Hepatocyte (in vitro differentiated cells): Measurements from ENCODE around the gene RYR3. TPM values are rescaled to one million over a fixed set of nuclear protein-coding genes. Genes with fewer than 3 reads are reported as not detected.

Source experiments
- DNase-seq: peaks from one replicate; pipeline ENCODE4 v3.0.0-alpha.2; 2016; ENCODE audit warnings: low spot score
- H2AFZ ChIP-seq: fragments of 200-600 bp; sonication (generic); 2 replicates; pipeline ENCODE4 v1.6.0; 2016; ENCODE audit warnings: antibody characterized with exemption, mild to moderate bottlenecking
- H3K27ac ChIP-seq: fragments of 200-600 bp; sonication (generic); 2 replicates; pipeline ENCODE4 v1.5.1; 2016; ENCODE audit warnings: mild to moderate bottlenecking
- H3K27me3 ChIP-seq: fragments of 200-600 bp; sonication (generic); 2 replicates; pipeline ENCODE4 v1.6.1; 2016
- H3K36me3 ChIP-seq: fragments of 200-600 bp; sonication (generic); replicated peaks from 2 replicates; pipeline ENCODE4 v1.5.1; 2016; ENCODE audit warnings: low read depth; ENCODE audit not compliant: insufficient read depth
- H3K4me1 ChIP-seq: fragments of 200-600 bp; sonication (generic); 2 replicates; pipeline ENCODE4 v1.5.1; 2016; ENCODE audit warnings: mild to moderate bottlenecking, moderate library complexity; ENCODE audit not compliant: insufficient read depth
- H3K4me2 ChIP-seq: fragments of 200-600 bp; sonication (generic); 2 replicates; pipeline ENCODE4 v1.6.0; 2016
- H3K4me3 ChIP-seq: fragments of 200-600 bp; sonication (generic); 2 replicates; pipeline ENCODE4 v1.5.1; 2016; ENCODE audit warnings: mild to moderate bottlenecking
- H3K79me2 ChIP-seq: fragments of 200-600 bp; sonication (generic); 2 replicates; pipeline ENCODE4 v1.6.0; 2017; ENCODE audit warnings: mild to moderate bottlenecking
- H3K9me2 ChIP-seq: fragments of 200-600 bp; sonication (generic); replicated peaks from 2 replicates; pipeline ENCODE4 v1.6.0; 2017; ENCODE audit warnings: mild to moderate bottlenecking; ENCODE audit not compliant: insufficient read depth
- H3K9me3 ChIP-seq: fragments of 200-600 bp; sonication (generic); 2 replicates; pipeline ENCODE4 v1.5.1; 2016; ENCODE audit warnings: low read depth, mild to moderate bottlenecking
- H4K20me1 ChIP-seq: fragments of 200-600 bp; sonication (generic); 2 replicates; pipeline ENCODE4 v1.6.0; 2016; ENCODE audit warnings: mild to moderate bottlenecking; ENCODE audit not compliant: insufficient read depth, poor library complexity, severe bottlenecking
- CTCF ChIP-seq: fragments of 200-600 bp; sonication (generic); IDR thresholded peaks from 2 replicates; pipeline ENCODE4 v1.5.1; 2016; ENCODE audit warnings: antibody characterized with exemption, mild to moderate bottlenecking; ENCODE audit not compliant: poor library complexity
- EZH2 ChIP-seq: fragments of 200-600 bp; sonication (generic); IDR thresholded peaks from 2 replicates; pipeline ENCODE4 v1.6.1; 2016; ENCODE audit warnings: antibody characterized with exemption, mild to moderate bottlenecking, borderline replicate concordance
- EZH2phosphoT487 ChIP-seq: fragments of 200-600 bp; sonication (generic); IDR thresholded peaks from one replicate; pipeline ENCODE4 v1.6.1; 2018; ENCODE audit warnings: antibody characterized with exemption, mild to moderate bottlenecking, low read depth, moderate library complexity; ENCODE audit not compliant: unreplicated experiment, severe bottlenecking
- WGBS: methylation state at CpG from one replicate; pipeline ENCODE4 v1.1.6; 2016; ENCODE audit warnings: low lambda C conversion rate; ENCODE audit errors: missing lambda C conversion rate; 5-methylcytosine and 5-hydroxymethylcytosine counted together
- polyA plus RNA-seq: library from polyadenylated mRNA; unstranded; fragments of >200 nt; fragmentation: Nextera tagmentation; extraction: Ambion mirVana; gene quantifications from 2 replicates; pipeline ENCODE4 v1.2.1, GENCODE V29; 2016
- total RNA-seq: library from RNA; depleted of rRNA; stranded (reverse); fragments of >200 nt; gene quantifications from 2 replicates; pipeline ENCODE4 v1.2.3, GENCODE V29; 2014

Gene RYR3
- total and polyA plus RNA-seq, 2 experiments from 2014 or later = 0.36 to 0.37 TPM

- no peaks in the 10 kb centered on the region for H3K79me2 ChIP-seq
- no peaks in the 10 kb centered on the region for H3K27me3 ChIP-seq
- no peak for DNase-seq
- TF ChIP-seq EZH2phosphoT487 = no peak
- no peak for TF ChIP-seq EZH2
- no peak for TF ChIP-seq CTCF
- no peaks in the 10 kb centered on the region for H3K4me1 ChIP-seq
- H3K9me2 ChIP-seq = no peaks in the 10 kb centered on the region
- no peak overlapping the region for H3K4me3 ChIP-seq
- 90% methylated on average over 9 of the region's 9 CpGs for WGBS
- H3K9me3 ChIP-seq = no peaks in the 10 kb centered on the region
- no peaks in the 10 kb centered on the region for H3K36me3 ChIP-seq
- no peak overlapping the region for H2AFZ ChIP-seq
- H3K27ac ChIP-seq = no peak overlapping the region
- H3K4me2 ChIP-seq = no peak overlapping the region
- H4K20me1 ChIP-seq = no peaks in the 10 kb centered on the region
These were observed 338.6 kb downstream of the RYR3 start for GRCh38 chr15:33649217-33649933.

GRCh38 chr15:33654860-33655259 lies 344.1 kb downstream of the RYR3 start:
- 71% methylated on average over 3 of the region's 3 CpGs for WGBS
- no peak for TF ChIP-seq EZH2

GRCh38 chr15:33655488-33655887 lies 344.7 kb downstream of the RYR3 start:
- Histone ChIP-seq H3K4me1 (no peaks in the 10 kb centered on the region), H3K27me3 (no peaks in the 10 kb centered on the region), H3K9me3 (no peaks in the 10 kb centered on the region), H3K79me2 (no peaks in the 10 kb centered on the region), H3K36me3 (no peaks in the 10 kb centered on the region), H3K4me2 (no peak overlapping the region), H3K4me3 (no peak overlapping the region), H3K27ac (no peak overlapping the region), H4K20me1 (no peaks in the 10 kb centered on the region), H2AFZ (no peak overlapping the region), H3K9me2 (no peaks in the 10 kb centered on the region)
- WGBS = 85% methylated on average over 5 of the region's 5 CpGs
- TF ChIP-seq CTCF (no peak), EZH2 (no peak), EZH2phosphoT487 (no peak)
- DNase-seq = no peak

More at GRCh38 chr15:33654860-33655259, 344.1 kb downstream of the RYR3 start:
- Histone ChIP-seq H3K79me2 (no peaks in the 10 kb centered on the region), H3K27me3 (no peaks in the 10 kb centered on the region), H3K36me3 (no peaks in the 10 kb centered on the region), H2AFZ (no peak overlapping the region), H3K9me3 (no peaks in the 10 kb centered on the region), H3K4me3 (no peak overlapping the region), H3K27ac (no peak overlapping the region), H3K9me2 (no peaks in the 10 kb centered on the region), H3K4me2 (no peak overlapping the region), H4K20me1 (no peaks in the 10 kb centered on the region), H3K4me1 (no peaks in the 10 kb centered on the region)
- DNase-seq = no peak

GRCh38 chr15:33656168-33656567 lies 345.4 kb downstream of the RYR3 start:
- Histone ChIP-seq H2AFZ (no peak overlapping the region), H3K9me2 (no peaks in the 10 kb centered on the region), H3K4me1 (no peaks in the 10 kb centered on the region), H3K4me2 (no peak overlapping the region), H3K27ac (no peak overlapping the region), H3K9me3 (no peaks in the 10 kb centered on the region), H3K79me2 (no peaks in the 10 kb centered on the region), H3K36me3 (no peaks in the 10 kb centered on the region), H3K4me3 (no peak overlapping the region), H4K20me1 (no peaks in the 10 kb centered on the region), H3K27me3 (no peaks in the 10 kb centered on the region)
- WGBS = 91% methylated on average over 6 of the region's 6 CpGs
- TF ChIP-seq EZH2 (no peak), EZH2phosphoT487 (no peak), CTCF (no peak)
- DNase-seq = no peak
